HEK293 (cell line): ENCODE data around the gene ABHD13.

Experiments used
- CTCF ChIA-PET: fragments of 350-600 bp; formaldehyde crosslinking; extraction: SDS; loops from one replicate; lab custom pipeline; 2021; ENCODE audit warnings: antibody characterized with exemption; lab: Yijun Ruan, JAX
- POLR2A ChIA-PET: fragments of 300-600 bp; formaldehyde crosslinking; extraction: SDS; loops from one replicate; lab custom pipeline; 2020; ENCODE audit warnings: antibody characterized with exemption, inconsistent platforms; lab: Yijun Ruan, JAX
- H3K27ac ChIP-seq: fragments of 200-500 bp; sonication (Bioruptor generic); 2 replicates; pipeline ENCODE4 v1.5.1; 2014; ENCODE audit warnings: low read depth, low read length, control low read depth, inconsistent platforms; ENCODE audit errors: extremely low read depth
- H3K36me3 ChIP-seq, 2 experiments: fragments of 200-500 bp in 1 of 2; sonication (Bioruptor generic) in 1 of 2; 1 replicate in 1 of 2; 2 replicates in 1 of 2; pipeline ENCODE4 v1.5.1; 2014 to 2017; ENCODE audit warnings: inconsistent platforms in 2 of 2, low read length in 2 of 2; ENCODE audit not compliant: control insufficient read depth in 2 of 2, insufficient read depth in 1 of 2
- H3K4me1 ChIP-seq: fragments of 200-500 bp; sonication (Bioruptor generic); 2 replicates; pipeline ENCODE4 v1.5.1; 2014; ENCODE audit warnings: mild to moderate bottlenecking, low read length, inconsistent platforms; ENCODE audit not compliant: control insufficient read depth, insufficient read depth
- H3K4me3 ChIP-seq: 2 replicates; pipeline ENCODE4 v1.5.1; 2011; ENCODE audit warnings: low read depth, mild to moderate bottlenecking, control low read depth, low read length, moderate library complexity
- H3K9me3 ChIP-seq: fragments of 200-500 bp; sonication (Bioruptor generic); 2 replicates; pipeline ENCODE4 v1.5.1; 2014; ENCODE audit warnings: low read depth, low read length, inconsistent platforms; ENCODE audit not compliant: control insufficient read depth, insufficient read depth
- BCL11B ChIP-seq: fragments of 450-650 bp; formaldehyde crosslinking; IDR thresholded peaks from 2 replicates; pipeline ENCODE4 v1.5.1; 2016; ENCODE audit warnings: low read depth, missing biosample characterization, missing genetic modification characterization
- KLF10 ChIP-seq: fragments of 450-650 bp; IDR thresholded peaks from 2 replicates; pipeline ENCODE4 v1.5.1; 2018; ENCODE audit warnings: missing biosample characterization, mild to moderate bottlenecking, missing genetic modification characterization
- SP2 ChIP-seq: fragments of 450-650 bp; formaldehyde crosslinking; IDR thresholded peaks from 2 replicates; pipeline ENCODE4 v1.5.1; 2016; ENCODE audit warnings: missing biosample characterization, missing genetic modification characterization
- ZBTB21 ChIP-seq: fragments of 450-650 bp; formaldehyde crosslinking; IDR thresholded peaks from 2 replicates; pipeline ENCODE4 v1.5.1; 2017; ENCODE audit warnings: missing biosample characterization, missing genetic modification characterization
- ZNF132 ChIP-seq: fragments of 450-650 bp; formaldehyde crosslinking; IDR thresholded peaks from 2 replicates; pipeline ENCODE4 v1.5.1; 2017; ENCODE audit warnings: missing biosample characterization, missing genetic modification characterization, borderline replicate concordance
- ZNF138 ChIP-seq: fragments of 450-650 bp; formaldehyde crosslinking; IDR thresholded peaks from 2 replicates; pipeline ENCODE4 v1.5.1; 2016; ENCODE audit warnings: missing biosample characterization, missing genetic modification characterization, borderline replicate concordance
- ZNF146 ChIP-seq: fragments of 450-650 bp; formaldehyde crosslinking; IDR thresholded peaks from 2 replicates; pipeline ENCODE4 v1.5.1; 2016; ENCODE audit warnings: missing biosample characterization, missing genetic modification characterization
- ZNF302 ChIP-seq: fragments of 450-650 bp; formaldehyde crosslinking; IDR thresholded peaks from 2 replicates; pipeline ENCODE4 v1.5.1; 2016; ENCODE audit warnings: missing biosample characterization, missing genetic modification characterization, low read depth
- ZNF433 ChIP-seq: fragments of 450-650 bp; formaldehyde crosslinking; IDR thresholded peaks from 2 replicates; pipeline ENCODE4 v1.5.1; 2016; ENCODE audit warnings: missing biosample characterization, missing genetic modification characterization, low read depth
- ZNF548 ChIP-seq: fragments of 450-650 bp; formaldehyde crosslinking; IDR thresholded peaks from 2 replicates; pipeline ENCODE4 v1.5.1; 2016; ENCODE audit warnings: missing biosample characterization, missing genetic modification characterization
- ZNF555 ChIP-seq: fragments of 450-650 bp; formaldehyde crosslinking; conservative IDR thresholded peaks from 2 replicates; pipeline ENCODE4 v1.5.1; 2017; ENCODE audit warnings: missing biosample characterization, mild to moderate bottlenecking, missing genetic modification characterization, inconsistent platforms
- ZNF560 ChIP-seq: fragments of 450-650 bp; formaldehyde crosslinking; IDR thresholded peaks from 2 replicates; pipeline ENCODE4 v1.5.1; 2017; ENCODE audit warnings: missing biosample characterization, missing genetic modification characterization, borderline replicate concordance
- ZNF670 ChIP-seq: fragments of 450-650 bp; formaldehyde crosslinking; IDR thresholded peaks from 2 replicates; pipeline ENCODE4 v1.5.1; 2016; ENCODE audit warnings: missing biosample characterization, missing genetic modification characterization, low read depth
- ZNF837 ChIP-seq: fragments of 450-650 bp; formaldehyde crosslinking; IDR thresholded peaks from 2 replicates; pipeline ENCODE4 v1.5.1; 2016; ENCODE audit warnings: missing biosample characterization, missing genetic modification characterization
- TF ChIP-seq, protein P1 (sequence below): fragments of 450-650 bp; formaldehyde crosslinking; IDR thresholded peaks from 2 replicates; pipeline ENCODE4 v1.5.1; 2017; ENCODE audit warnings: missing biosample characterization, missing genetic modification characterization
- TF ChIP-seq, protein P2 (sequence below): fragments of 450-650 bp; formaldehyde crosslinking; IDR thresholded peaks from 2 replicates; pipeline ENCODE4 v1.5.1; 2017; ENCODE audit warnings: missing biosample characterization, mild to moderate bottlenecking, missing genetic modification characterization, moderate library complexity
- TF ChIP-seq, protein P3 (sequence below): fragments of 450-650 bp; formaldehyde crosslinking; IDR thresholded peaks from 2 replicates; pipeline ENCODE4 v1.5.1; 2016; ENCODE audit warnings: missing biosample characterization, missing genetic modification characterization
- TF ChIP-seq, protein P4 (sequence below): fragments of 450-650 bp; formaldehyde crosslinking; IDR thresholded peaks from 2 replicates; pipeline ENCODE4 v1.5.1; 2016; ENCODE audit warnings: missing biosample characterization, missing genetic modification characterization
- TF ChIP-seq, protein P5 (sequence below): fragments of 450-650 bp; formaldehyde crosslinking; IDR thresholded peaks from 2 replicates; pipeline ENCODE4 v1.5.1; 2016; ENCODE audit warnings: missing biosample characterization, missing genetic modification characterization, borderline replicate concordance

The ABHD13 gene

DNA sequence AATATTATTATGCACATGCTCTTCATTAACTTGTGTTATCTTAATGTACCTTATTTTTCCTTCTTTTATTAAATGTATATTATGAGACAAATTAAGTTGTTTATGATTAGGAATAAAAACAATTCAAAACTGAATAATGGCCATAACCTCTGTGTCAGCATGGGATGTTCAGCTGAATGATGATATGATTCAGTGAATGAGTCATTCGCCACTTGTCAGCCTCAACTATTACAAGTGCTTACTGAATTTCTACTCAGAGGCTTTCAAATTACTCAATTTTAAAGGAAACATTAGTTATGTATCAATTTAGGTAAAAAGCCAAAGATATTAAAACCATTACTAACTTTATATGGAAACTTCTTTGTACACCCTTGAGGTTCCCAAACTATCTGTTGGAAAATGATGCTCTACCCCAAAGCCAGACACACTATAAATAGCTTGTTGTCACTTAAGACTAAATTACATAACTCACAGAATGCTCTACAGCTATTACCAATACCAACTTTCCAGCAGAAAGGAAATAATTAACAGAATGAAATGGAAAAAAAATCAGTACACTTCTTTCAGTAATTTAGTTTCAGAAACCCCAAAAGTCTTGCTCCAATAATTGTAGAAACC is 17.3 kb upstream of the ABHD13 start:
- Histone ChIP-seq H3K4me3 (no peak overlapping the region), H3K36me3 (no peaks in the 10 kb centered on the region), H3K4me1 (no peaks in the 10 kb centered on the region), H3K27ac (no peak overlapping the region)
- CTCF ChIA-PET, result interaction anchor here (0.6 to 1.5 kb wide), 2 partner anchors 114 to 694 kb away, joined by 3 to 6 read pairs; no protein-coding TSS in a partner anchor
- POLR2A ChIA-PET, result no interaction called here
- TF ChIP-seq ZNF548 (tag by site-specific recombination), result no peak
- TF ChIP-seq, protein P1, sequence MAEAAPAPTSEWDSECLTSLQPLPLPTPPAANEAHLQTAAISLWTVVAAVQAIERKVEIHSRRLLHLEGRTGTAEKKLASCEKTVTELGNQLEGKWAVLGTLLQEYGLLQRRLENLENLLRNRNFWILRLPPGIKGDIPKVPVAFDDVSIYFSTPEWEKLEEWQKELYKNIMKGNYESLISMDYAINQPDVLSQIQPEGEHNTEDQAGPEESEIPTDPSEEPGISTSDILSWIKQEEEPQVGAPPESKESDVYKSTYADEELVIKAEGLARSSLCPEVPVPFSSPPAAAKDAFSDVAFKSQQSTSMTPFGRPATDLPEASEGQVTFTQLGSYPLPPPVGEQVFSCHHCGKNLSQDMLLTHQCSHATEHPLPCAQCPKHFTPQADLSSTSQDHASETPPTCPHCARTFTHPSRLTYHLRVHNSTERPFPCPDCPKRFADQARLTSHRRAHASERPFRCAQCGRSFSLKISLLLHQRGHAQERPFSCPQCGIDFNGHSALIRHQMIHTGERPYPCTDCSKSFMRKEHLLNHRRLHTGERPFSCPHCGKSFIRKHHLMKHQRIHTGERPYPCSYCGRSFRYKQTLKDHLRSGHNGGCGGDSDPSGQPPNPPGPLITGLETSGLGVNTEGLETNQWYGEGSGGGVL (tag by site-specific recombination), result no peak
- no peak for TF ChIP-seq ZNF560 (tag by site-specific recombination)
- TF ChIP-seq ZNF146, result no peak
- TF ChIP-seq, protein P2, sequence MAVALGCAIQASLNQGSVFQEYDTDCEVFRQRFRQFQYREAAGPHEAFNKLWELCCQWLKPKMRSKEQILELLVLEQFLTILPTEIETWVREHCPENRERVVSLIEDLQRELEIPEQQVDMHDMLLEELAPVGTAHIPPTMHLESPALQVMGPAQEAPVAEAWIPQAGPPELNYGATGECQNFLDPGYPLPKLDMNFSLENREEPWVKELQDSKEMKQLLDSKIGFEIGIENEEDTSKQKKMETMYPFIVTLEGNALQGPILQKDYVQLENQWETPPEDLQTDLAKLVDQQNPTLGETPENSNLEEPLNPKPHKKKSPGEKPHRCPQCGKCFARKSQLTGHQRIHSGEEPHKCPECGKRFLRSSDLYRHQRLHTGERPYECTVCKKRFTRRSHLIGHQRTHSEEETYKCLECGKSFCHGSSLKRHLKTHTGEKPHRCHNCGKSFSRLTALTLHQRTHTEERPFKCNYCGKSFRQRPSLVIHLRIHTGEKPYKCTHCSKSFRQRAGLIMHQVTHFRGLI (tag by site-specific recombination), result no peak
- TF ChIP-seq, protein P3, sequence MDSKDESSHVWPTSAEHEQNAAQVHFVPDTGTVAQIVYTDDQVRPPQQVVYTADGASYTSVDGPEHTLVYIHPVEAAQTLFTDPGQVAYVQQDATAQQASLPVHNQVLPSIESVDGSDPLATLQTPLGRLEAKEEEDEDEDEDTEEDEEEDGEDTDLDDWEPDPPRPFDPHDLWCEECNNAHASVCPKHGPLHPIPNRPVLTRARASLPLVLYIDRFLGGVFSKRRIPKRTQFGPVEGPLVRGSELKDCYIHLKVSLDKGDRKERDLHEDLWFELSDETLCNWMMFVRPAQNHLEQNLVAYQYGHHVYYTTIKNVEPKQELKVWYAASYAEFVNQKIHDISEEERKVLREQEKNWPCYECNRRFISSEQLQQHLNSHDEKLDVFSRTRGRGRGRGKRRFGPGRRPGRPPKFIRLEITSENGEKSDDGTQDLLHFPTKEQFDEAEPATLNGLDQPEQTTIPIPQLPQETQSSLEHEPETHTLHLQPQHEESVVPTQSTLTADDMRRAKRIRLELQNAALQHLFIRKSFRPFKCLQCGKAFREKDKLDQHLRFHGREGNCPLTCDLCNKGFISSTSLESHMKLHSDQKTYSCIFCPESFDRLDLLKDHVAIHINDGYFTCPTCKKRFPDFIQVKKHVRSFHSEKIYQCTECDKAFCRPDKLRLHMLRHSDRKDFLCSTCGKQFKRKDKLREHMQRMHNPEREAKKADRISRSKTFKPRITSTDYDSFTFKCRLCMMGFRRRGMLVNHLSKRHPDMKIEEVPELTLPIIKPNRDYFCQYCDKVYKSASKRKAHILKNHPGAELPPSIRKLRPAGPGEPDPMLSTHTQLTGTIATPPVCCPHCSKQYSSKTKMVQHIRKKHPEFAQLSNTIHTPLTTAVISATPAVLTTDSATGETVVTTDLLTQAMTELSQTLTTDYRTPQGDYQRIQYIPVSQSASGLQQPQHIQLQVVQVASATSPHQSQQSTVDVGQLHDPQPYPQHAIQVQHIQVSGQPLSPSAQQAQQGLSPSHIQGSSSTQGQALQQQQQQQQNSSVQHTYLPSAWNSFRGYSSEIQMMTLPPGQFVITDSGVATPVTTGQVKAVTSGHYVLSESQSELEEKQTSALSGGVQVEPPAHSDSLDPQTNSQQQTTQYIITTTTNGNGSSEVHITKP (tag by site-specific recombination), result no peak
- TF ChIP-seq SP2 (tag by site-specific recombination), result no peak
- no peak for TF ChIP-seq ZNF670 (tag by site-specific recombination)
- no peak for TF ChIP-seq ZNF302 (tag by site-specific recombination)
- TF ChIP-seq, protein P4, sequence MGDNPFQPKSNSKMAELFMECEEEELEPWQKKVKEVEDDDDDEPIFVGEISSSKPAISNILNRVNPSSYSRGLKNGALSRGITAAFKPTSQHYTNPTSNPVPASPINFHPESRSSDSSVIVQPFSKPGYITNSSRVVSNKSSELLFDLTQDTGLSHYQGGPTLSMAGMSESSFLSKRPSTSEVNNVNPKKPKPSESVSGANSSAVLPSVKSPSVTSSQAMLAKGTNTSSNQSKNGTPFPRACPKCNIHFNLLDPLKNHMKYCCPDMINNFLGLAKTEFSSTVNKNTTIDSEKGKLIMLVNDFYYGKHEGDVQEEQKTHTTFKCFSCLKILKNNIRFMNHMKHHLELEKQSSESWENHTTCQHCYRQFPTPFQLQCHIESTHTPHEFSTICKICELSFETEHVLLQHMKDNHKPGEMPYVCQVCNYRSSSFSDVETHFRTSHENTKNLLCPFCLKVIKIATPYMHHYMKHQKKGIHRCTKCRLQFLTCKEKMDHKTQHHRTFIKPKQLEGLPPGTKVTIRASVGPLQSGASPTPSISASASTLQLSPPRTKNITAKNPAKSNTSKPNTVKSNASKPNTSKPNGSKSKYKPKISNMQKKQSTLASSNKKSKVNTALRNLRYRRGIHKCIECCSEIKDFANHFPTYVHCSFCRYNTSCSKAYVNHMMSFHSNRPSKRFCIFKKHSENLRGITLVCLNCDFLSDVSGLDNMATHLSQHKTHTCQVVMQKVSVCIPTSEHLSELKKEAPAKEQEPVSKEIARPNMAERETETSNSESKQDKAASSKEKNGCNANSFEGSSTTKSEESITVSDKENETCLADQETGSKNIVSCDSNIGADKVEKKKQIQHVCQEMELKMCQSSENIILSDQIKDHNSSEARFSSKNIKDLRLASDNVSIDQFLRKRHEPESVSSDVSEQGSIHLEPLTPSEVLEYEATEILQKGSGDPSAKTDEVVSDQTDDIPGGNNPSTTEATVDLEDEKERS, result no peak
- no peak for TF ChIP-seq ZNF555 (tag by site-specific recombination)
- TF ChIP-seq BCL11B (tag by site-specific recombination), result no peak
- TF ChIP-seq KLF10 (tag by site-specific recombination), result no peak
- no peak for TF ChIP-seq ZNF132 (tag by site-specific recombination)
- TF ChIP-seq ZNF837 (tag by site-specific recombination), result no peak
- TF ChIP-seq ZNF433 (tag by site-specific recombination), result no peak
- no peak for TF ChIP-seq ZNF138 (tag by site-specific recombination)
- TF ChIP-seq, protein P5, sequence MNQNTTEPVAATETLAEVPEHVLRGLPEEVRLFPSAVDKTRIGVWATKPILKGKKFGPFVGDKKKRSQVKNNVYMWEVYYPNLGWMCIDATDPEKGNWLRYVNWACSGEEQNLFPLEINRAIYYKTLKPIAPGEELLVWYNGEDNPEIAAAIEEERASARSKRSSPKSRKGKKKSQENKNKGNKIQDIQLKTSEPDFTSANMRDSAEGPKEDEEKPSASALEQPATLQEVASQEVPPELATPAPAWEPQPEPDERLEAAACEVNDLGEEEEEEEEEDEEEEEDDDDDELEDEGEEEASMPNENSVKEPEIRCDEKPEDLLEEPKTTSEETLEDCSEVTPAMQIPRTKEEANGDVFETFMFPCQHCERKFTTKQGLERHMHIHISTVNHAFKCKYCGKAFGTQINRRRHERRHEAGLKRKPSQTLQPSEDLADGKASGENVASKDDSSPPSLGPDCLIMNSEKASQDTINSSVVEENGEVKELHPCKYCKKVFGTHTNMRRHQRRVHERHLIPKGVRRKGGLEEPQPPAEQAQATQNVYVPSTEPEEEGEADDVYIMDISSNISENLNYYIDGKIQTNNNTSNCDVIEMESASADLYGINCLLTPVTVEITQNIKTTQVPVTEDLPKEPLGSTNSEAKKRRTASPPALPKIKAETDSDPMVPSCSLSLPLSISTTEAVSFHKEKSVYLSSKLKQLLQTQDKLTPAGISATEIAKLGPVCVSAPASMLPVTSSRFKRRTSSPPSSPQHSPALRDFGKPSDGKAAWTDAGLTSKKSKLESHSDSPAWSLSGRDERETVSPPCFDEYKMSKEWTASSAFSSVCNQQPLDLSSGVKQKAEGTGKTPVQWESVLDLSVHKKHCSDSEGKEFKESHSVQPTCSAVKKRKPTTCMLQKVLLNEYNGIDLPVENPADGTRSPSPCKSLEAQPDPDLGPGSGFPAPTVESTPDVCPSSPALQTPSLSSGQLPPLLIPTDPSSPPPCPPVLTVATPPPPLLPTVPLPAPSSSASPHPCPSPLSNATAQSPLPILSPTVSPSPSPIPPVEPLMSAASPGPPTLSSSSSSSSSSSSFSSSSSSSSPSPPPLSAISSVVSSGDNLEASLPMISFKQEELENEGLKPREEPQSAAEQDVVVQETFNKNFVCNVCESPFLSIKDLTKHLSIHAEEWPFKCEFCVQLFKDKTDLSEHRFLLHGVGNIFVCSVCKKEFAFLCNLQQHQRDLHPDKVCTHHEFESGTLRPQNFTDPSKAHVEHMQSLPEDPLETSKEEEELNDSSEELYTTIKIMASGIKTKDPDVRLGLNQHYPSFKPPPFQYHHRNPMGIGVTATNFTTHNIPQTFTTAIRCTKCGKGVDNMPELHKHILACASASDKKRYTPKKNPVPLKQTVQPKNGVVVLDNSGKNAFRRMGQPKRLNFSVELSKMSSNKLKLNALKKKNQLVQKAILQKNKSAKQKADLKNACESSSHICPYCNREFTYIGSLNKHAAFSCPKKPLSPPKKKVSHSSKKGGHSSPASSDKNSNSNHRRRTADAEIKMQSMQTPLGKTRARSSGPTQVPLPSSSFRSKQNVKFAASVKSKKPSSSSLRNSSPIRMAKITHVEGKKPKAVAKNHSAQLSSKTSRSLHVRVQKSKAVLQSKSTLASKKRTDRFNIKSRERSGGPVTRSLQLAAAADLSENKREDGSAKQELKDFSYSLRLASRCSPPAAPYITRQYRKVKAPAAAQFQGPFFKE, result no peak
- no peak for TF ChIP-seq ZBTB21 (tag by site-specific recombination)
- TF ChIP-seq, all 188 proteins: peak for 0
- no peaks in the 10 kb centered on the region for H3K9me3 ChIP-seq
